Lower leg skin (tissue), 4 donors: Measurements from ENCODE around the gene BBOX1. TPM values are rescaled to one million over a fixed set of nuclear protein-coding genes. Genes with fewer than 3 reads are reported as not detected.
A peak's percentile ranks its signal among the peaks of the same experiment; 100 is the strongest.

Experiments
- DNase-seq, 2 donors: peaks; one replicate each; pipeline ENCODE4 v3.0.0-alpha.2; 2019; ENCODE audit warnings: low spot score in 2 of 2
- H3K4me3 ChIP-seq: fragments of 200-600 bp; sonication (generic); 2 replicates; pipeline ENCODE4 v1.5.1; 2017; ENCODE audit warnings: mild to moderate bottlenecking, low read depth; ENCODE audit not compliant: poor library complexity, severe bottlenecking
- CTCF ChIP-seq, 3 donors: fragments of 450-650 bp; IDR thresholded peaks; one replicate each; pipeline ENCODE4 v1.5.1; 2016; ENCODE audit warnings: antibody characterized with exemption in 3 of 3, mild to moderate bottlenecking in 3 of 3, moderate library complexity in 2 of 3
- POLR2A ChIP-seq, 2 donors: fragments of 450-650 bp; IDR thresholded peaks; one replicate each; pipeline ENCODE4 v1.6.1; 2016 to 2017; ENCODE audit warnings: antibody characterized with exemption in 2 of 2, mild to moderate bottlenecking in 1 of 2, moderate library complexity in 1 of 2
- WGBS, 2 donors: methylation state at CpG; one replicate each; pipeline ENCODE4 v1.1.5; 2018; 5-methylcytosine and 5-hydroxymethylcytosine counted together
- intact Hi-C: fragments of 100-400 bp; cut with DNase I; formaldehyde crosslinking; loops from one replicate; pipeline ENCODE4 v1.15.0; 2023; ENCODE audit warnings: low total_unique reads
- total RNA-seq, 4 donors: library from RNA; depleted of rRNA; stranded (reverse); fragments of >200 nt; gene quantifications; one replicate each; pipeline ENCODE4 v1.1.0, GENCODE V29; 2016

The BBOX1 gene
- total RNA-seq: 10 to 100 TPM; 31.2 to 48.8 (median 38.2) TPM

DNA sequence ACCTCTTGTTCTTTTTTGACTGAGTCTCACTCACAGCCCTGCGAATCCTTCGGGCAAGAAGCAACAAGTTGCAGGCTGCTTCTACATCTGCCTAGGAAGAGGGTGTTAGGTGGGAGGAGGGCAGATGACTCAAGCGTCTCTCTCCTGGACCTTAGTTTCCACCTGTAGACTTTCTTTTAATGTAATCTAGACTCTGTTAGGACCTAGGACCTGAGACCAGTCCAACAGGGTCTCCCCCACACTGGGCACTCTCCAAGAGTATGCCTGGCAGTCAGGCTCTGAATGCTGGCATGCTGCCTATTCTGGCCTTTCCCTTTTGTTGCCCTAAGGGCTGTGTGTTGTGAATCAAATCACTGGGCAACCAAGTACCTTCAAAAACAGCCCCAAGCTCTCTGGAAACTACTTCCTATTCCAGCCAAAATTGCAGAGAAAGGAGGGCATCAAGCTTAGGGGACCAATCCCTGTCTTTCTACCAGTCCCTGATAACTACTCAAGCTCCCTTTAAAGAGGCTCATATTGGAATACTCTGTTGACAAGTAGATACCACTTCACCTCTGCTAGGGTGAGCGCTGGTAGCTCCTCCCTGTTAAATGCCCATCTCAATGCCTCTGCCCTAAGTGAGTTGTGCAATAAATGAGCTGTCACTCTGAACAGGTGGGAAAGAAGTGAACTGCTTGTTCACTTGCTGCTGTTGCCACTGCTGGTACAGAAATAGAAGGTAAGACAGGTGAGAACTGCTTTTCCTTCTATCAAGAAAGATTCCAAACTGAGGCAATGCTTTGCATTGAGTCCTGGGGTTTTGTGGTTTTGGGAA lies at the start of gene BBOX1:
Gene BBOX1 (plus strand): TSS at position 514 of the 814 bp plus-strand sequence. CDS start 14,616 bp downstream, outside the sequence.
- peak in 1 of 2 donors; percentile 29 for DNase-seq
- TF ChIP-seq POLR2A (IDR thresholded peaks at IDR 0.05) (no peak), CTCF (IDR thresholded peaks at IDR 0.05) (no peak)
- 43 to 49% methylated on average over 4 of the region's 4 CpGs for WGBS, 2 donors
- H3K4me3 ChIP-seq: no peak within 1 kb of the TSS
- intact Hi-C loops: no loop called here

- TF ChIP-seq POLR2A (IDR thresholded peaks at IDR 0.05) (no peak), CTCF (IDR thresholded peaks at IDR 0.05) (no peak)
- WGBS, 2 donors: 34 to 41% methylated on average over 1 of the region's 1 CpG
- H3K4me3 ChIP-seq: no peak overlapping the region
- DNase-seq: peak in 1 of 2 donors; percentile 46
- intact Hi-C loops: no loop called here
Observed at GRCh38 chr11:26992031-26992541, 48.5 kb upstream of the BBOX1 start.

DNA sequence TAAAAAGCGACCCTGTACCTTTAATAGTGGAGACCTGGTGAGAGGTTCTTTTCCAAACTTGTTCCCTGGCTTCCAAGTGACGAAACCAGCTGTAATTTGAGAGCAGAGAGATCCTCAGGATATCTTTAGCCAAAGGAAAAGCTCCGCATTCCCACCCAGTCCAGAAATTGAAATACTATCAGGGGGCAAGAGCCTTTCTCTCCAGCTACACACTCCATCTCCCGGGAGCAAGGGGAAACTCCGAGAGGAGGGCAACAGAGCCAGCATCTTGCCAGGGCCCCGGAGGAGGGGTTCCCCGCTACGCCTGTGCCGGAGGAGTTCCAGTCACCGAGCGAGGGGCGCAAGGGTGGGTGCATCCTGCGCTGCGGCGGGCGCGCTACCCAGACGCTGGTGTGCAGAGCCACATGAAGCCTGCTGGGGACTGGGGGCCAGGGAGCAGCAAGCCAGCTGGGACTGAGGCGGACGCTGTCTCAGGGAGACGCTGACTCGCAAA lies 46.6 kb upstream of the BBOX1 start, which contains the start of gene FIBIN:
Gene FIBIN (plus strand): TSS at position 148 of the 493 bp plus-strand sequence. CDS start 415 bp downstream, outside the sequence.
- peak; percentile 56 to 87 for DNase-seq
- WGBS, 2 donors: 1% methylated on average over 15 to 21 of the region's 22 CpGs
- intact Hi-C loops: no loop called here
- TF ChIP-seq POLR2A (IDR thresholded peaks at IDR 0.05) (no peak), CTCF (IDR thresholded peaks at IDR 0.05) (no peak)
- H3K4me3 ChIP-seq: peak within 1 kb of the TSS; percentile 49

DNA sequence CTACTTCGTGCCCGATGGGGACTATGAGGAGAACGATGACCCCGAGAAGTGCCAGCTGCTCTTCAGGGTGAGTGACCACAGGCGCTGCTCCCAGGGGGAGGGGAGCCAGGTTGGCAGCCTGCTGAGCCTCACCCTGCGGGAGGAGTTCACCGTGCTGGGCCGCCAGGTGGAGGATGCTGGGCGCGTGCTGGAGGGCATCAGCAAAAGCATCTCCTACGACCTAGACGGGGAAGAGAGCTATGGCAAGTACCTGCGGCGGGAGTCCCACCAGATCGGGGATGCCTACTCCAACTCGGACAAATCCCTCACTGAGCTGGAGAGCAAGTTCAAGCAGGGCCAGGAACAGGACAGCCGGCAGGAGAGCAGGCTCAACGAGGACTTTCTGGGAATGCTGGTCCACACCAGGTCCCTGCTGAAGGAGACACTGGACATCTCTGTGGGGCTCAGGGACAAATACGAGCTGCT lies 46.0 kb upstream of the BBOX1 start:
- peak overlapping the region; percentile 49 for H3K4me3 ChIP-seq
- TF ChIP-seq CTCF (IDR thresholded peaks at IDR 0.05) (no peak), POLR2A (IDR thresholded peaks at IDR 0.05) (no peak)
- WGBS, 2 donors: 24 to 28% methylated on average over 19 of the region's 19 CpGs
- intact Hi-C loops: no loop called here
- DNase-seq: peak in 1 of 2 donors; percentile 82

DNA sequence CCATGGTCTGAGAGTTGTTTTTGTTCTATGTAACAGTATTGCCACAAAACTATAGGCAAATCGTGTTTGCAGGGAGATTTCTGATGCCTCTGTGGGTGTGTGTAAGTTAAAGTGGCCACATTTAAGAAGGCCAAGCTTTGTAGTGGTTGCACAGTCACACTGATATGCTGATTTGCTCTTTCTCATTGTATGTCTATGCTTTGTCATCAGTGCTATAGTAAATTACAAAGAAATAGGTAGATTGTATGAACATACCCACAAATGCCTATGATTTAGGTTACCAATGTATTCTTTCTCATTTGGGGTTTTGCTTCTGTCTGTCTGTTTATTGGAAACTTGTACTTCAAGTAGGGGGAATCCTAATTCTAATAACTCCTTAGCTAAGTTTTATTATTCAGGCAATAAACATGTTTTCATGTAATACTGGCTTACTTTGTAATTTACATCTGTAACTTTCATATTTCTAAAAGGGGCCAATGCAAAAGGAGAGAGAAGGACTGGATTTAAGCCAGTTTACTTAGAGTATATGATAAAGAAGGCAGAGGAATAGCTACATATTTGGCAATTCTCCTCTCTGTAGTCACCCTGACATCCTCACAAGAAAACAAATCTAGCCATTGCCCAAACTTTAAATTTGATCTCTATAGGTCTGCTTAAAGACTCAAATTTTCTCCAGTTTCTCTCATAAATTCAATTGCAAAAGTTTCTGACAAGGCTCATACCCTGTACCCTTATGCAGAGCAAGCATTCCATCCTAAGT lies 44.7 kb upstream of the BBOX1 start:
- no peak overlapping the region for H3K4me3 ChIP-seq
- DNase-seq: no peak
- intact Hi-C loops: no loop called here
- WGBS, 2 donors: 13 to 19% methylated on average over 1 of the region's 1 CpG
- TF ChIP-seq CTCF (IDR thresholded peaks at IDR 0.05): no peak
- no peak for TF ChIP-seq POLR2A (IDR thresholded peaks at IDR 0.05)
